NCI-H2227 (cell line): Measurements from ENCODE around the gene ATP13A3.

Source experiments
- DNase-seq: peaks from one replicate; lab custom pipeline; 2025; ENCODE audit not compliant: unreplicated experiment; lab: John Stamatoyannopoulos, UW

ATP13A3 gene

GRCh38 chr3:194375473-194376240 lies 111.1 kb downstream of the ATP13A3 start:
- DNase-seq = peak; percentile 58

DNA sequence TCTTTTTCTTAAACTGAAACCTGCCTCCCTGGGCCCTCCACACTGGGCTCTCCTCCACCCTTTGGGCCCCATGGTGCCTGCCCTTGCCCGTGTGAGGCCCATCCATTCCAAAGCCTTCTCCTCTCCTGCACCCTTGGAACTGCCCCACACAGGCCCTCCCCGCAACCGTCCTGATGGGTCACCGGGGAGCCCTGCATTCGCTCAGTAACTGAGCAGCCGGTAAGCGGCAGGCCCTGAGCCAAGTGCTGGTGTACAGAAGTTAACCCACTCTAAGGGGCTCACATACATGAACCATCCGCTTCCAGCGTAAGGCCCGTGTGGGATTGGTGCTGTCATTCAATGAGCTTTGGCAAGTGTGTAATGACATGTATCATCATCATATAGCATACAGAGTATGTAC lies 111.9 kb downstream of the ATP13A3 start:
- DNase-seq = no peak

GRCh38 chr3:194373899-194374298 lies 112.9 kb downstream of the ATP13A3 start:
- no peak for DNase-seq

DNA sequence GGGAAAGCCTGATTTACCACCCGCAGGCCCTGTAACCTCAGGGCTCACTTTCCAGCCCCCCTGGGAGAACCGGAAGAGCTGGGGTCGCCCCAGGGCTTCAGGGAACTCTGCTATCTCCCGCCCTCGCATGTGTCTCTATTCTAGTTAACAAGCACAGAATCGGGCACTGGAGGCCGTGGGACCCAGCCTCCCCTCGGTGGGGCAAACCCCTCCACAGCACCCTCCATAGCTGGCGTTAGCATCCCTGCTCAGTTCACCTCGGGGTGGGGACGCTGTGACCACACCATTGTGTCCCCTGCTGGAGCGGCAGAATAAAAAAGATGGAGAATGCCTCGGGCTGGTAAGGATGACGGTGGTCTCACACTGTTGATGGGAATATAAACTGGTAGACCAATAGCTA lies 113.8 kb downstream of the ATP13A3 start:
- no peak for DNase-seq

- DNase-seq = no peak
Observed at GRCh38 chr3:194370753-194371152, 116.0 kb downstream of the ATP13A3 start.

GRCh38 chr3:194369522-194370279 lies 117.1 kb downstream of the ATP13A3 start, which contains the start of gene LRRC15:
TSS of gene LRRC15 (minus strand) at chr3:194369743. CDS start at chr3:194361043, 8,700 bp downstream.
- DNase-seq = no peak

DNA sequence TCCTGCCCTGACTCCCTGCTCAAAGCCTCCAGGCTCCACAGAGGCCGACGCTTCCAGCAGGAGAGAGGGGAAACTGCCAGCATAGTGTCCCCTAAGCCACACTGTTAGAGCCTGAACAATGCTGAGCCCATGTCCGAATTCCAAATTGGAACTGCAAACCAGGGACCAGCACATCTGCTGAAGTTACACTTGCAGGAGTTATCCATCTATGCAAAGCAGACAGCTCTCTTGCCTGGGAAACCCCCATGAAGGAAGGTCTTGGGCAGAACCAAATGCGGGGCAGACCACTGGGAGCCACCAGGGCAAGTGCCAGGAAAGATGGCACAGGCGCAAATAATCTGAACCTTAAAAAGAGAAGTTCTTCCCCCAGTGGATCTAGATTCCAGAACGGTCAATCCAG lies 117.9 kb downstream of the ATP13A3 start:
- no peak for DNase-seq

DNA sequence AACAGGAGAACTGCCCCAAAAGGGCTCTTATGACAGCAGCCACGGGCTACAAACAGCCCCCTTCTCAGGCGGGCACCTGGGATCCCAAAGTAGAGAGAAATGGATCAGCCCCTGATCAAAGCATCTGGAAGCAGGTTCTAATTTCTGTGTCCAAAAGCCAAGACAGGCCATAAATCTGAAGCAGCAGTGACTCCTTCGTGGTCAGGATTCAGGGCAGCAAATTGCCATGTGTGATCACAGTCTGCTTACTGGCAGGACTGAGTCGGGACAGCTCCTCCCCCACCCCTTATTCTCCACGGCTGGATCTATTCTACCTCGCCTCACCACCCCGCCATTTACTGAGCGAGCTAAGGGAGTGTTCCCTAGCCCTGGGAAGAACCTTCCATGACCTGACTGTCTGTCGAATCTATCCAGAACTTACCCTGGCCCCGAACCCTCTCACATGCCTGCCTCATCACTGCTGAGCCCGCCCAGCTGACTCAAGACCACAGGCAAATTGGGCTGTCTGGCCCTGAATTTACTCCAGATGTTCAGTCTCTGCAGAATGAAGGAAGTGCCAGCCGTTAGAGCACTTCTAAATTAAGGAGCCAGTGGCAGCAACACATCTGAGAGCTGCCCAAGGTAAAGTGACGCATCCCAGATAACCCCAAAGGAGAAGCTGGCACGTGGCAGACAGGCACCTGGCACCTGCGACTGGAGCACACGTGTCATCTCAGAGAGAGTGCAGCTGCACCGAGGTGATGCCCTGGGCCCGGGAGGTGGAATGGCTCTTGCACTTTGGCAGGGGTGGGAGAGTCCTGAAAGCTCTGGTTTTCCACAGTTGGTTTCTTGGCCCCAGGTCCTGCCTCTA lies 118.6 kb downstream of the ATP13A3 start:
- DNase-seq = peak; percentile 21

DNA sequence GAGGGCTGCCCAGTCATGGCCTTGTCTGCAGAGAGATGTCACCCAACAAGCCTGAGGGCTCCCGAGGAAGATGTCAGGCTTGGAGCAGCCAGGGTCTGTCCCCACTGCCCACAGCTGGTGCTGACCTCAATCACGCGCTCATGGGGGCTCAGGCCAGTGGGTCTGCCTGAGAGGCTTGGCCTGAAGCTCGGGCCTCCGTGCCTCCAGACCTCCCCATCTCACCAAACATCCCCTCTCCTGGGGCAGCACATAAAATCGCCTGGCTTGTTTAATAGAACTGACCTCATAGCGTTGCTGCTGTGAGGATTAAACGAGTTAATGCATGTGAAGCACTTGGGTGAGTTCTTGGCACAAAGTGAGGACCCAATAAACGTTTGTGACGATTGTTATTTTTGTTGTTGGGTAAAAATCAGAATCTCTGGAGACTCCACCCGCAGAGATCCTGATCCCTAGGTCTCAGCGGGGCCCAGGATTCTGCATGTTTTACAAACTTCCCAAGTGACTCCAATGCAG lies 120.8 kb downstream of the ATP13A3 start:
- no peak for DNase-seq

DNA sequence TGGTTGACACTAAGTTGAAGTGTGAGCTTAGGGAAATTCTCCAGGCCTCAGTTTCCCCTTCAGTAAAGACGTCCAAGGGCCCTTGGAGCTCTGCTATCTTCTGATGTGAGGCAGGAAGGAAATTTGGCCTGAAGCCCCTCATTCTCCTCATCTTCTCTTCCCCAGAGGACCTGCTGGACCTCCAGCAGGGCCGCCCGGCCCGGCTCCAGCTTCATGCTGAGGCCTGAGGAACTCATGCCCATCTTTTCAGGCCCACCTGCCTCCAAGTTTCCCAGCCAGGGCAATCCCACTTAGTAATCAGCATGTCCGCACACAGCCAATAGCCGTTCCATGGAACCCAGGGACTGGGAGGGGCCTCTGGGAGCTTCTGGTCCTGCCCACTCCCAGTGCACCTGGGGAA lies 121.3 kb downstream of the ATP13A3 start:
- no peak for DNase-seq

DNA sequence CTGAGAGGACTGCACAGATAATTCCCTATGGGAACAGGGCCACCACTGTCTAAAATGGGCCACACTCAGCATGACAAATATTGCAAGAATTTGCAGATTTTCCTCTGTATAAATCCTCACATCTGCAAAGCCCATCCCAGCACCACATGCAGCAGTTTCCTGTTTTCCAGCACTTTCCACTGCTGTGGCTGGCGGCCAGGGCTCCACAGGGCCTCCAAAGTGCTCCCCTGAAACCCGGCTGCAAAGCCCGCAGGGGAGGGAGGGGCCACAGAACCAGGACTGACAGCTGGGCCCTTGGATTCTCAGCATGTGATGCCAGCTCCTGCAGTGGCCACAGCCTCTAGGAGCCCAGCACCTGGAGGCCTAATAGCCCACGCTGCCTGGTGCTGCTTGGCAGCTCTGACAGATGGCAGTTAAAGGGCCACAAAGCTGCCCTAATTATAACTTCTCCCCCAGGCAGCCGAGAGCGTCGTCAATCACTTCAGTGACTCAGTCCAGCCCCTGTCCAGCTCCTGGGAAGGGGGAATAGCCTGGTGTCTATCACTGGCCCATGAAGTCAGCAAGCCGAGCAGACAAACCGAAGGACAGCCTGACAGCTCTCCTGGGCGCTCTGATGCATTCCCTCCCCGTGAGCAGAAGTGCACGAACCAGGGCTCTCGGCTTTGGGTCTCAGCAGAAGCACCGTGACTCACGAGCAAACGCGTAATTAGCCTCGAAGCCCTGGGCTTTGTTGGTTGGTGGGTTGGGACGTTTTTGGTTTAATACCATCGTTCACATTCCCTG lies 122.0 kb downstream of the ATP13A3 start:
- DNase-seq = peak; percentile 85

DNA sequence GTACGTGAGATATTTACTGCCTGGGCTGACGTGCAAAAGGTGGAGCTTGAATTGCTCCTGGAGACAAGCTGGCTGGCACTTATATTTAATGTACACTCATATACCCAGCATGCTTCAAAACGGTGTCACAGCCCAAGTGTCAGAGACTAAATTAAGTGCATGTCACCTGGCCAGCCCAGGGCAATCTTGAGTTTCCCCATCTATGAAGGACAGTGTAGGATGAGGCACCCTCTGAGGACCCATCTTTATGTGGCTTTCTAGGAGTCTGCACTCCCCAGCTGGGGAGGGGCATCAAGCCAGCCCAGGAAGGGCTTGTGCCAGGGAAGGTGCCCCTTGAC lies 122.5 kb downstream of the ATP13A3 start:
- DNase-seq = no peak

- no peak for DNase-seq
Observed at GRCh38 chr3:194360568-194360967, 126.2 kb downstream of the ATP13A3 start.

- no peak for DNase-seq
Observed at GRCh38 chr3:194357681-194358080, 129.1 kb downstream of the ATP13A3 start.

DNA sequence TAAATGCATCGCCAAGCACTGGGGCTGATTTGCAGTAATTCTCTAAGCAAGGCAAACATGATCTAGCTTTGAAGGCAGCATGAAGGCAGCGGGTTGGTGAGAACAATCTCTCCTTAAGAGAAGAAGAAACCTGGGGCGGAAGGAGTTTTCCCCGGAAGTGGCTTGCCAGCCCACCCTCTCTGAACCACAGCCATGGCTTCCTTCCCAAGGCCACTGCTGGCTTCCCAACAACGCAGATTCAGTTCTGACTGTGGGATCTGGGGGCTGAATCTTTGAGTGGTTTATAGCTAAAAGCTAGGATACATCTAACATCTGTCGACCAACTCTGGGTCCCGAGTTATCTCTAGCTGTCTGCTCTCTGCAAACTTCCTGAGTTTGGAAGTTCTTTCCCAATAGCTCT lies 131.4 kb downstream of the ATP13A3 start:
- no peak for DNase-seq

DNA sequence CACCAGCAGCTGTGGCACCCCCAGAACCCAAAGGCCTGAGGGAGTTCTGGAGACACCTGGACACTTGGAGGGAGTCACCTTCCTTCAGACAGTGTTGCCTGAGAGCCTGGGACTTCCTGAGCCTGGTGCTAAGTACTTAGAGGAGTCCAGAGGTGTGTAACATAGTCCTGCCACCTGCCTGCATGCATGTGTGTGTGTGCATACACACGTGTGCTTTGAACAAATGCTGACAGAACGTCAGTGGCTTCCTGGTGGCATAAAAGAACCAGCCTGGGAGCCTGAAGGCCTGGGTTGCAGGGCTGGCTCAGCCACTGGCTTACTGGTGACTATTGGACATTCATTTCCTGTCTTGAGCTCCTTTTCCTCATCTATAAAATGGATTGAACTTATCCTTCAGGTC lies 132.5 kb downstream of the ATP13A3 start:
- DNase-seq = no peak
